IPS DF 6.9 (cell line): ENCODE measurements around the gene PTGDS.

Experiments used
- DNase-seq: peaks from one replicate; pipeline ENCODE4 v3.0.0-alpha.2; 2013; ENCODE audit warnings: low read depth, low spot score
- H3K27ac ChIP-seq: one replicate; pipeline ENCODE4 v1.5.1; 2013; ENCODE audit warnings: low read length, control low read depth
- H3K27me3 ChIP-seq: 2 replicates; pipeline ENCODE4 v1.6.1; 2013; ENCODE audit warnings: mild to moderate bottlenecking, low read length; ENCODE audit not compliant: control insufficient read depth, insufficient read depth
- H3K36me3 ChIP-seq: 2 replicates; pipeline ENCODE4 v1.6.1; 2013; ENCODE audit warnings: low read length; ENCODE audit not compliant: control insufficient read depth, insufficient read depth
- H3K4me1 ChIP-seq: 2 replicates; pipeline ENCODE4 v1.6.1; 2013; ENCODE audit warnings: low read length; ENCODE audit not compliant: control insufficient read depth, insufficient read depth
- H3K4me3 ChIP-seq: 2 replicates; pipeline ENCODE4 v1.5.1; 2013; ENCODE audit warnings: mild to moderate bottlenecking, low read length
- H3K9me3 ChIP-seq: 2 replicates; pipeline ENCODE4 v1.6.1; 2013; ENCODE audit warnings: low read length, inconsistent platforms; ENCODE audit not compliant: control insufficient read depth, insufficient read depth
- WGBS: extraction: QIAGEN DNeasy Blood & Tissue Kit; methylation state at CpG from one replicate; pipeline ENCODE4 v1.1.7; 2013; ENCODE audit warnings: mixed read lengths, missing lambda C conversion rate; ENCODE audit not compliant: insufficient read length, insufficient coverage; 5-methylcytosine and 5-hydroxymethylcytosine counted together

PTGDS gene

GRCh38 chr9:136991993-136992818 is 14.9 kb downstream of the PTGDS start, which contains the start of gene PAXX:
Gene PAXX, plus strand, starts transcription at chr9:136992422. Its CDS starts 22 bp downstream, at chr9:136992444.
- H3K27me3 ChIP-seq: no peaks in the 10 kb centered on the region; the same call in 1 of the 2 replicates
- DNase-seq: no peak
- no peaks in the 10 kb centered on the region for H3K9me3 ChIP-seq
- no peak within 1 kb of the TSS for H3K27ac ChIP-seq
- peaks cover 15% of the 10 kb centered on the region for H3K4me1 ChIP-seq
- no CpG with 5 or more reads among the region's 92 CpGs for WGBS
- peak within 1 kb of the TSS; percentile 75 for H3K4me3 ChIP-seq
- no peaks in the 10 kb centered on the region; the same call in 1 of the 2 replicates for H3K36me3 ChIP-seq

- WGBS: no CpG with 5 or more reads among the region's 18 CpGs
- no peaks in the 10 kb centered on the region; the same call in 1 of the 2 replicates for H3K27me3 ChIP-seq
- no peaks in the 10 kb centered on the region for H3K9me3 ChIP-seq
- H3K4me3 ChIP-seq: peak overlapping the region; percentile 75; the same call in 1 of the 2 replicates
- no peak for DNase-seq
- no peak overlapping the region for H3K27ac ChIP-seq
- H3K36me3 ChIP-seq: no peaks in the 10 kb centered on the region; the same call in 1 of the 2 replicates
- peaks cover 18% of the 10 kb centered on the region for H3K4me1 ChIP-seq
Measured at GRCh38 chr9:136992819-136993369, 15.6 kb downstream of the PTGDS start.

- Histone ChIP-seq H3K9me3 (no peaks in the 10 kb centered on the region), H3K4me3 (peak overlapping the region; percentile 31; the same call in 1 of the 2 replicates), H3K4me1 (peaks cover 18% of the 10 kb centered on the region), H3K27ac (no peak overlapping the region), H3K36me3 (no peaks in the 10 kb centered on the region; the same call in 1 of the 2 replicates), H3K27me3 (no peaks in the 10 kb centered on the region; the same call in 1 of the 2 replicates)
- no CpG with 5 or more reads among the region's 54 CpGs for WGBS
- no peak for DNase-seq
Measured at GRCh38 chr9:136994180-136994887, 17.0 kb downstream of the PTGDS start.

GRCh38 chr9:136994888-136995230 is 17.6 kb downstream of the PTGDS start:
- Histone ChIP-seq H3K4me3 (peak overlapping the region; percentile 31), H3K9me3 (no peaks in the 10 kb centered on the region), H3K27me3 (no peaks in the 10 kb centered on the region; the same call in 1 of the 2 replicates), H3K27ac (no peak overlapping the region), H3K36me3 (no peaks in the 10 kb centered on the region; the same call in 1 of the 2 replicates), H3K4me1 (peaks cover 18% of the 10 kb centered on the region)
- no CpG with 5 or more reads among the region's 40 CpGs for WGBS
- DNase-seq: no peak

GRCh38 chr9:136995362-136995761 is 18.1 kb downstream of the PTGDS start:
- peaks cover 18% of the 10 kb centered on the region for H3K4me1 ChIP-seq
- H3K9me3 ChIP-seq: no peaks in the 10 kb centered on the region
- H3K27ac ChIP-seq: no peak overlapping the region
- no peak overlapping the region for H3K4me3 ChIP-seq
- WGBS: no CpG with 5 or more reads among the region's 30 CpGs
- H3K36me3 ChIP-seq: no peaks in the 10 kb centered on the region; the same call in 1 of the 2 replicates
- no peak for DNase-seq
- H3K27me3 ChIP-seq: no peaks in the 10 kb centered on the region; the same call in 1 of the 2 replicates

- Histone ChIP-seq H3K27ac (no peak overlapping the region), H3K4me3 (no peak overlapping the region)
- no CpG with 5 or more reads among the region's 12 CpGs for WGBS
Measured at GRCh38 chr9:136995772-136996311, 18.5 kb downstream of the PTGDS start.

GRCh38 chr9:136996361-136997292 is 19.3 kb downstream of the PTGDS start, which contains the start of gene CLIC3:
Gene CLIC3, minus strand, starts transcription at chr9:136996568. Its CDS starts 25 bp downstream, at chr9:136996543.
- H3K27ac ChIP-seq: no peak within 1 kb of the TSS
- H3K27me3 ChIP-seq: no peaks in the 10 kb centered on the region; the same call in 1 of the 2 replicates
- no CpG with 5 or more reads among the region's 35 CpGs for WGBS
- no peak within 1 kb of the TSS for H3K4me3 ChIP-seq
- no peaks in the 10 kb centered on the region; the same call in 1 of the 2 replicates for H3K36me3 ChIP-seq
- no peak for DNase-seq
- no peaks in the 10 kb centered on the region for H3K9me3 ChIP-seq
- H3K4me1 ChIP-seq: peaks cover 18% of the 10 kb centered on the region

More at GRCh38 chr9:136995772-136996311, 18.5 kb downstream of the PTGDS start:
- H3K27me3 ChIP-seq: no peaks in the 10 kb centered on the region; the same call in 1 of the 2 replicates
- no peaks in the 10 kb centered on the region; the same call in 1 of the 2 replicates for H3K36me3 ChIP-seq
- DNase-seq: no peak
- no peaks in the 10 kb centered on the region for H3K9me3 ChIP-seq
- peaks cover 18% of the 10 kb centered on the region for H3K4me1 ChIP-seq

- no CpG with 5 or more reads among the region's 10 CpGs for WGBS
- Histone ChIP-seq H3K4me3 (no peak overlapping the region), H3K27me3 (no peaks in the 10 kb centered on the region; the same call in 1 of the 2 replicates), H3K9me3 (no peaks in the 10 kb centered on the region), H3K27ac (no peak overlapping the region), H3K36me3 (no peaks in the 10 kb centered on the region; the same call in 1 of the 2 replicates), H3K4me1 (peaks cover 18% of the 10 kb centered on the region)
- DNase-seq: no peak
Measured at GRCh38 chr9:136997371-136997770, 20.1 kb downstream of the PTGDS start.

GRCh38 chr9:136997830-136998234 is 20.5 kb downstream of the PTGDS start:
- DNase-seq: no peak
- Histone ChIP-seq H3K4me1 (peaks cover 17% of the 10 kb centered on the region), H3K4me3 (no peak overlapping the region), H3K9me3 (no peaks in the 10 kb centered on the region), H3K27me3 (no peaks in the 10 kb centered on the region; the same call in 1 of the 2 replicates), H3K36me3 (no peaks in the 10 kb centered on the region; the same call in 1 of the 2 replicates), H3K27ac (no peak overlapping the region)
- WGBS: no CpG with 5 or more reads among the region's 18 CpGs
